Activated CD8-positive, alpha-beta T cell treated with anti-CD3 and anti-CD28 coated beads, Interleukin-2, amount 10 ng/mL, durations not matched to agents 7 days and 5 days (primary cell): ENCODE results near the gene NFAM1. TPM values are rescaled to one million over a fixed set of nuclear protein-coding genes. Genes with fewer than 3 reads are reported as not detected.

Experiments used
- ATAC-seq: fragments of 150-1000 bp; cut with Tn5 transposase; one replicate; pipeline ENCODE4 v1.10.0; 2021; ENCODE audit warnings: moderate library complexity
- CTCF ChIA-PET: fragments of 350-600 bp; sonication (Branson Sonifier 250); formaldehyde crosslinking; loops from one replicate; lab custom pipeline; 2021; ENCODE audit warnings: antibody characterized with exemption; lab: Charles Lee
- POLR2A ChIA-PET: fragments of 350-600 bp; sonication (Branson Sonifier 250); formaldehyde crosslinking; loops from one replicate; lab custom pipeline; 2021; ENCODE audit warnings: antibody characterized with exemption; lab: Charles Lee
- DNase-seq: peaks from one replicate; pipeline ENCODE4 v3.0.0-alpha.2; 2020
- H3K27ac Mint-ChIP-seq: one replicate; pipeline ENCODE4 v1.8.0; 2021; ENCODE audit warnings: mild to moderate bottlenecking, mixed read lengths
- H3K27me3 Mint-ChIP-seq: one replicate; pipeline ENCODE4 v1.8.0; 2021; ENCODE audit warnings: low read depth, mixed read lengths
- H3K36me3 Mint-ChIP-seq: one replicate; pipeline ENCODE4 v1.8.0; 2021; ENCODE audit warnings: low read depth, mixed read lengths
- H3K4me1 Mint-ChIP-seq: one replicate; pipeline ENCODE4 v1.8.0; 2021; ENCODE audit warnings: low read depth, mixed read lengths
- H3K4me3 Mint-ChIP-seq: one replicate; pipeline ENCODE4 v1.8.0; 2021; ENCODE audit warnings: mild to moderate bottlenecking, mixed read lengths
- H3K9me3 Mint-ChIP-seq: one replicate; pipeline ENCODE4 v1.8.0; 2022; ENCODE audit warnings: mixed read lengths; ENCODE audit not compliant: insufficient read depth
- total RNA-seq, 2 experiments: library from RNA; stranded (reverse); gene quantifications; one replicate each; pipeline ENCODE4 v1.2.3, GENCODE V29; 2021

Gene NFAM1
- total RNA-seq, 2 experiments from 2014 or later: 0.05 TPM; not detected in 1

GRCh38 chr22:42371099-42371498, 61.1 kb downstream of the NFAM1 start:
- POLR2A ChIA-PET: no interaction called here
- CTCF ChIA-PET: interaction anchor here (1.0 kb wide), 1 partner anchor 33 kb away, joined by 3 read pairs; no protein-coding TSS in a partner anchor

DNA sequence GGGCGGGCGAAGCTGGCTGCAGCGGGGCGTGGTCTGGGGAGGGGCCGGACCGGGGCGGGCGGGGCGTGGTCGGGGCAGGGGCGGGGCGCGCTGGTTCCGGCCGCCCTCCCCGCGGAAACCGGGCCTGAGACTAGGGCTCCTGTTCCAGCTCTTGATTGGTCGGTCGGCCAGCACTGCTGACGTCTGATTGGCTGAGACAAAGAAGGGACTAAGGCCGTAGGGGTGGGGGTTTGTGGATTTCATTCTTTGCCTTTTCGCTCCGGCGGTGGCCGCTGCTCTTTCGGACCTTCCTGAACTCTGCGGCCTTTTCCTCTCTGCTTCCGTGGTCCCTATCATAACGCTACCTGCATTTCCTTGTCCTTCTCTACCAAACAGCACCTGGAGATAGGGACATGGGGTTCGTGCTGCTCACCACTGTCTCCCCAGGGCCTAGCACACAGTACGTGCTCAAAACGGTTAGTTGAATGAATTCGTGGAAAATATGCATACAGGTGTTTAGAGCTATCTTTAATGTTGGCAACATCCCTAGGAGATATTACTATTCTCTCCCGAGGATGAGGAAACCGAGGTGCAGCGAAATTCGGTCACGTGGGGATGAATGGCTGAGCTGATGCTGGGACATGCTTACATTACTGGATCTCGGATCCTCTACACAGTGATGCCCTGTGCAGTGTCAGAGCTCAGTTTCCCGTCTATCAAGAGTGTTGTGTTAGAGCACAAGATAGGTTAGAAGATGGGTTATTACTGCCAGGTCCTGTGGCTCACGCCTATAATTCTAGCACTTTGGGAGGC, 62.8 kb downstream of the NFAM1 start:
- Mint-ChIP-seq H3K4me1 (peaks cover 21% of the 10 kb centered on the region), H3K9me3 (no peaks in the 10 kb centered on the region), H3K27ac (peak overlapping the region; percentile 72), H3K4me3 (peak overlapping the region; percentile 78), H3K27me3 (peaks cover 44% of the 10 kb centered on the region), H3K36me3 (no peaks in the 10 kb centered on the region)
- ChIA-PET CTCF (interaction anchor here (1.0 to 1.1 kb wide), 2 partner anchors 75 to 279 kb away, joined by 5 to 9 read pairs; partner anchors contain the start of gene NDUFA6), POLR2A (interaction anchor here (1.0 kb wide), 1 partner anchor 52 kb away, joined by 3 read pairs; no protein-coding TSS in a partner anchor)
- DNase-seq (peak; percentile 89), ATAC-seq (peak; percentile 98)

More at GRCh38 chr22:42371099-42371498, 61.1 kb downstream of the NFAM1 start:
- Mint-ChIP-seq H3K27me3 (peaks cover 30% of the 10 kb centered on the region), H3K27ac (no peak overlapping the region), H3K4me3 (no peak overlapping the region), H3K36me3 (no peaks in the 10 kb centered on the region), H3K9me3 (no peaks in the 10 kb centered on the region), H3K4me1 (peaks cover 25% of the 10 kb centered on the region)
- ATAC-seq (no peak), DNase-seq (no peak)

DNA sequence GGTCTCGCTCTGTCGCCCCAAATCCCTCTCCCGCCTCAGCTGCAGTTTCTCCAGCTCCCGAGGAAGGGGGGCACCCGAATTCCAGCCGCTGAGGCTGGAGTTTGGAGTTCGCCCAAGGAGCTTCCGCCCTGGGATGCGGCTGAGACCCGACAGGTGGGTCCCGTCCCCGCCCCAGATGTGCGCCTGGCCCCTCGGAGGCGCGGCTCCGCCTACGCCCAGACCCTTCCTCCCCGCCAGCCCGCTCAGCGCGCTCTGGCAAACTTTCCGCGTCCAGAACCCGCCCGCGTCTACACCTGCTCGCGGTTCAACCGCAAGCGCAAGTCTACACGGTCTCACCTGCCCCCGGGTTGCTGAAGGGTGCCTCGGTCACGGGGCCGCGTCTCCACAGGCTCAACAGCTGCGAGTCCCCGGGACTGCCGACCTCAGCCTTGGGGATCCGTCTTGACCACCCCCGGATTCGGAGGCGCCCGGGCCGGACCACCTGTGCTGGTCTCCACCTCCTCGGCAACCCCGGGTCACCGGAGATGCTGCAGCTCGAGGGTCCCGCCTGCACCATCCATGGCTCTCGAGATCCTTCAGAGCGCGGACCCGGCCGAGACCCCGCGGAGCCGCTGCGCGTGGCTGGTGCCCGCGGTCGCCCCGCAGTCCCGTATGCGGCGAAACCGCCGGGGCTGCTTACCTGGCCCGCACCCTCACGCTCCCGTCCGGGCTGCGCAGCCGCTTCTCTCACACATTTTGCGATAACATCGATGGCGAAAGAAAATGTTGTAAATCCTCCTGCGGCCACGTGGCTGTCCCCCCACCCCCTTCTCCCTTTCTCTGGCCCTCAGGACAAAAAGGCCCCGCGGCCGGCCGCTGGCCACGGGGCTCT, 63.6 kb downstream of the NFAM1 start:
- peak; percentile 25 for DNase-seq
- no peak overlapping the region for H3K27ac Mint-ChIP-seq
- ChIA-PET CTCF (interaction anchor here (1.0 to 1.1 kb wide), 3 partner anchors 22 to 278 kb away, joined by 3 to 9 read pairs (median 5); partner anchors contain the start of gene NDUFA6), POLR2A (interaction anchor here (1.0 kb wide), 1 partner anchor 51 kb away, joined by 3 read pairs; no protein-coding TSS in a partner anchor)
- ATAC-seq: peak; percentile 45
- peaks cover 21% of the 10 kb centered on the region for H3K4me1 Mint-ChIP-seq
- no peaks in the 10 kb centered on the region for H3K9me3 Mint-ChIP-seq
- peaks cover 48% of the 10 kb centered on the region for H3K27me3 Mint-ChIP-seq
- H3K36me3 Mint-ChIP-seq: no peaks in the 10 kb centered on the region
- H3K4me3 Mint-ChIP-seq: peak overlapping the region; percentile 78

GRCh38 chr22:42367980-42368378, 64.2 kb downstream of the NFAM1 start:
- no peaks in the 10 kb centered on the region for H3K9me3 Mint-ChIP-seq
- ATAC-seq (no peak), DNase-seq (no peak)
- peak overlapping the region; percentile 54 for H3K4me3 Mint-ChIP-seq
- no peaks in the 10 kb centered on the region for H3K36me3 Mint-ChIP-seq
- ChIA-PET CTCF (interaction anchor here (1.1 kb wide), 1 partner anchor 21 kb away, joined by 3 read pairs; no protein-coding TSS in a partner anchor), POLR2A (no interaction called here)
- H3K4me1 Mint-ChIP-seq: peaks cover 21% of the 10 kb centered on the region
- H3K27ac Mint-ChIP-seq: no peak overlapping the region
- peaks cover 48% of the 10 kb centered on the region for H3K27me3 Mint-ChIP-seq

- no peak for ATAC-seq
- no peak overlapping the region for H3K4me3 Mint-ChIP-seq
- H3K27ac Mint-ChIP-seq: no peak overlapping the region
- no peak for DNase-seq
- H3K27me3 Mint-ChIP-seq: peaks cover 53% of the 10 kb centered on the region
- ChIA-PET POLR2A (no interaction called here), CTCF (interaction anchor here (1.1 kb wide), 1 partner anchor 20 kb away, joined by 3 read pairs; no protein-coding TSS in a partner anchor)
- peaks cover 21% of the 10 kb centered on the region for H3K4me1 Mint-ChIP-seq
- no peaks in the 10 kb centered on the region for H3K36me3 Mint-ChIP-seq
- no peaks in the 10 kb centered on the region for H3K9me3 Mint-ChIP-seq
Observed at GRCh38 chr22:42366806-42367581, 65.2 kb downstream of the NFAM1 start.

DNA sequence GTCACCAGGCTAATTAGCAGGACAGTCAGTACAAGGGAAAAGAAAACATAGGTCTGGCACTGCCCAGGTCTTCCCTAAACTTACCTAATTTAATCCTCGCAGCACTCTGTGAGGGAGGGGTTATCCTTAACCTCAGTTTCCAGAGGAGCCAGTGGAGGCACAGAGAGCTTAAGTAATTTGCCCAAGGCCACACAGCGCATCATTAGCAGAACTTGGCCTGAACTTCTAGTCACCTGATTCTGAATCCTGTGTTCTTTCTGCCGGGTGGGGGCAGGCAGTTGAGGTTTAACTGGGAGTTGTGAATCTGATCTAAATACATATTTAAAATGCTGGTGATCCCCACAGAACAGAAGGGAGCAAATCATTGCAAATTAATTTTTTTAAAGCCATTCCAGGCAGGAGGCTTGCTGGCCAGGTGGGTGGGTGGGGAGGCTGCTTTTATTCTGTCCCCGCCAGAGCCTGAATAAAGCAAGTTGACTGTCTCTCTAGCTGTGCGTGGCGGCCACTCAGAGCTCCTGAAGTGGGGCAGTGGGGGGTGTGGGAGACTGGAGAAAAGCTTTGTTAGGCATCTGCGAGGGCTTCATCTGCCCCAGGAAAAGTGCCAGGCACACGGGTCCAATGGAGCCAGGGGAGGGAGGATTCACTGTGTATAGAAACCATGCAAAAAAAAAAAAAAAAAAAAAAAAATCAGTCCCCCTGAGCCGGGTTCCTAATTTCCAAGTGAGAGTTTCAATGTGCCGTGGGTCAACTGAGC, 66.1 kb downstream of the NFAM1 start:
- ChIA-PET POLR2A (interaction anchor here (0.6 kb wide), 1 partner anchor 980 kb away, joined by 3 read pairs; no protein-coding TSS in a partner anchor), CTCF (no interaction called here)
- no peak overlapping the region for H3K4me3 Mint-ChIP-seq
- no peaks in the 10 kb centered on the region for H3K36me3 Mint-ChIP-seq
- peaks cover 21% of the 10 kb centered on the region for H3K4me1 Mint-ChIP-seq
- no peak overlapping the region for H3K27ac Mint-ChIP-seq
- no peaks in the 10 kb centered on the region for H3K9me3 Mint-ChIP-seq
- DNase-seq (no peak), ATAC-seq (no peak)
- peaks cover 56% of the 10 kb centered on the region for H3K27me3 Mint-ChIP-seq

DNA sequence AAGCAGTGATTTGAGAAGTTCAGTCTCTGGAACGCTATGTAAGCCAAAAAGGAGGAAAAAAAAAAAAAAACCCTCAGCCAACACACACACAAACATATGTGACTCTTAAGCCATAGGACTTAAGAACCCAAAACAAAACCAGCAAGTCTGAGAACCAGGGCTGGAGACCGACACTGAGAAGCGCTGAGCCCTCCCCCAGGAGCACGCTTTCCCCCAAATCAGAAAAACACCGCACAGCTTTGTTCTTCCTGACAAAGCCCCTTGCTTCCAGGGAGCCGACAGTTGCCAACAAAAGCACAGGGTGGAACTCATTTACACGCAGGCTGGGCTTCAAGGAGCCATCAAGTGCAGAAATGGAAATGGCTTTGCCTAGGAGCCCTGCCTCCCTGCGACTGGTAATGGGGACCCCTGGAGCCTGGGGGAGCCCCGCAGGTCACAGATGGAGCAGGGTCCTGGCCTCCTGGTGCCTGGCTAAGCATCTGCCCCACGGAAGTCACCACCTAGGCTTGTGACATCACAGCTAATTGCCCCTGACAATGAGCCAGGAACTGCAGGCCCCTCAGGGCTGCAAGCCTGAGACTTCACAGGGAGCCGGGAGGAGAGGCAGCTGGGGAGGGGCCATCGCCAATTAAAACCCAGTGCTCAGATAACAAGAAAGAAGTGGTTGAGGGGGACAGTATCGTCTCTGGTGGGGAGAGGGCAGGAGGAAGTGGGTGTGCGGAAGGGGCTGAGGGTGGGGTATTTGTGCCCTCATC, 66.9 kb downstream of the NFAM1 start:
- H3K4me3 Mint-ChIP-seq: no peak overlapping the region
- no peak overlapping the region for H3K27ac Mint-ChIP-seq
- ATAC-seq (no peak), DNase-seq (no peak)
- ChIA-PET CTCF (no interaction called here), POLR2A (no interaction called here)
- peaks cover 53% of the 10 kb centered on the region for H3K27me3 Mint-ChIP-seq
- no peaks in the 10 kb centered on the region for H3K36me3 Mint-ChIP-seq
- H3K4me1 Mint-ChIP-seq: peaks cover 21% of the 10 kb centered on the region
- H3K9me3 Mint-ChIP-seq: no peaks in the 10 kb centered on the region

- POLR2A ChIA-PET: interaction anchor here (0.7 kb wide), 1 partner anchor 20 kb away, joined by 3 read pairs; no protein-coding TSS in a partner anchor
- DNase-seq (no peak), ATAC-seq (no peak)
- H3K27me3 Mint-ChIP-seq: peaks cover 52% of the 10 kb centered on the region
- H3K4me1 Mint-ChIP-seq: peaks cover 19% of the 10 kb centered on the region
- H3K27ac Mint-ChIP-seq: no peak overlapping the region
- CTCF ChIA-PET: interaction anchor here (0.7 to 1.3 kb wide), 2 partner anchors 20 to 80 kb away, joined by 3 read pairs; no protein-coding TSS in a partner anchor
- H3K4me3 Mint-ChIP-seq: no peak overlapping the region
- H3K36me3 Mint-ChIP-seq: no peaks in the 10 kb centered on the region
- H3K9me3 Mint-ChIP-seq: no peaks in the 10 kb centered on the region
Observed at GRCh38 chr22:42364604-42365110, 67.5 kb downstream of the NFAM1 start.

DNA sequence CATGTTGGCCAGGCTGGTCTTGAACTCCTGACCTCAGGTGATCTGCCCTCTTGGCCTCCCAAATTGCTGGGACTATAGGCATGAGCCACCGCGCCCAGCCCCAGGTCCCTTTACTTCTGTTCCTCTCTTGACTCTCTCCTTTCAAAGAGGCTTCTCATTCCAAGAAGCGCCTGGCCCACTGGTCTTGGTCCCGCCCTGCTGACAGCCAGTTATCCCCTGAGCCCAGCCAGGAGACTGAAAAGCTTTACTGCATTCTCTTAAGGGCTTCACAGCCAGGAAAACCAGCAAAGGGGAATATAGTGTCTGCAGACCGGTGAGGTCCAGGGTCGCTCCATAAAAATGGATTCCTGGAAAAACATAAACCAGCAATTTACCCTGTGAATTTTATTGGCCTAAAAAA, 68.3 kb downstream of the NFAM1 start:
- ChIA-PET CTCF (interaction anchor here (0.7 to 1.3 kb wide), 2 partner anchors 19 to 80 kb away, joined by 3 read pairs; no protein-coding TSS in a partner anchor), POLR2A (interaction anchor here (0.7 kb wide), 1 partner anchor 19 kb away, joined by 3 read pairs; no protein-coding TSS in a partner anchor)
- Mint-ChIP-seq H3K27ac (no peak overlapping the region), H3K9me3 (no peaks in the 10 kb centered on the region), H3K27me3 (peaks cover 46% of the 10 kb centered on the region), H3K36me3 (no peaks in the 10 kb centered on the region), H3K4me3 (no peak overlapping the region), H3K4me1 (peaks cover 14% of the 10 kb centered on the region)
- DNase-seq (no peak), ATAC-seq (no peak)

DNA sequence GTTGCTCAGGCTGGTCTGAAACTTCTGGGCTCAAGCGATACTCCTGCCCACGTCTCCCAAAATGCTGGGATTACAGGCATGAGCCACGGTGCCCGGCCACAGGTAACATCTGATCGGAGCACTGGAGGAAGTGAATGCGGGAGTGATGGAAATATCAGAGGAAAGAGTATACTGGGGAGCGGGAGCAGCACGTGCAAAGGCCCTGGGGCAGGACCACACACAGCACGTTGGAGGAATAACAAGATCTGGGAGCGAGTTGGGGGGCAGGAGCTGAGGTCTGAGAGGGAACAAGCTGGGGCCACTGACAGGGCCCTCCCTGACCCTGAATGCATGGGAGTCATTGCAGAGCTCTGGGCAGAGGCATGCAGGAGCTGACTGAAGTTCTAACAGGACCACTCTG, 70.7 kb downstream of the NFAM1 start:
- CTCF ChIA-PET: no interaction called here
- peaks cover 32% of the 10 kb centered on the region for H3K27me3 Mint-ChIP-seq
- peaks cover 5% of the 10 kb centered on the region for H3K4me1 Mint-ChIP-seq
- DNase-seq: no peak
- H3K9me3 Mint-ChIP-seq: no peaks in the 10 kb centered on the region
- H3K36me3 Mint-ChIP-seq: no peaks in the 10 kb centered on the region
- H3K27ac Mint-ChIP-seq: no peak overlapping the region
- POLR2A ChIA-PET: no interaction called here
- no peak overlapping the region for H3K4me3 Mint-ChIP-seq
- ATAC-seq: no peak
